Endodermal cell (in vitro differentiated cells): ENCODE results near the gene ANKRD52. TPM values are rescaled to one million over a fixed set of nuclear protein-coding genes. Genes with fewer than 3 reads are reported as not detected.
A peak's percentile ranks its signal among the peaks of the same experiment; 100 is the strongest.
"Not testable (repeated sequence)": the region's sequence is repeated elsewhere in the genome, so short reads cannot be mapped to it uniquely, and the experiment has no call there.

ENCODE experiments used
- DNase-seq: peaks from one replicate; pipeline ENCODE4 v3.0.0-alpha.2; 2017
- H3K27ac ChIP-seq: 2 replicates; pipeline ENCODE4 v1.5.1; 2013; ENCODE audit warnings: mild to moderate bottlenecking, low read depth, low read length, moderate library complexity
- H3K27me3 ChIP-seq: 2 replicates; pipeline ENCODE4 v1.6.1; 2013; ENCODE audit warnings: mild to moderate bottlenecking, low read length, moderate library complexity; ENCODE audit not compliant: insufficient read depth, control insufficient read depth, poor library complexity, severe bottlenecking
- H3K36me3 ChIP-seq: 2 replicates; pipeline ENCODE4 v1.7.0; 2013; ENCODE audit warnings: mild to moderate bottlenecking, low read length, moderate library complexity; ENCODE audit not compliant: control insufficient read depth, insufficient read depth
- H3K4me1 ChIP-seq: one replicate; pipeline ENCODE4 v1.7.0; 2013; ENCODE audit warnings: low read length; ENCODE audit not compliant: control insufficient read depth, insufficient read depth
- H3K4me3 ChIP-seq: 2 replicates; pipeline ENCODE4 v1.5.1; 2013; ENCODE audit warnings: mild to moderate bottlenecking, low read length, moderate library complexity
- H3K9ac ChIP-seq: 2 replicates; pipeline ENCODE4 v1.6.1; 2013; ENCODE audit warnings: mild to moderate bottlenecking, low read length, moderate library complexity; ENCODE audit not compliant: poor library complexity, severe bottlenecking; ENCODE audit errors: extremely low read depth
- H3K9me3 ChIP-seq: 2 replicates; pipeline ENCODE4 v1.6.1; 2013; ENCODE audit warnings: mild to moderate bottlenecking, low read length, moderate library complexity; ENCODE audit not compliant: control insufficient read depth
- H3K27ac Mint-ChIP-seq: 2 replicates; pipeline ENCODE4 v1.8.0; 2020; ENCODE audit warnings: mixed read lengths
- H3K27me3 Mint-ChIP-seq: 2 replicates; pipeline ENCODE4 v1.8.0; 2021; ENCODE audit warnings: mild to moderate bottlenecking, mixed read lengths; ENCODE audit not compliant: insufficient read depth
- H3K36me3 Mint-ChIP-seq: 2 replicates; pipeline ENCODE4 v1.8.0; 2020; ENCODE audit warnings: low read depth, mixed read lengths
- H3K4me1 Mint-ChIP-seq: 2 replicates; pipeline ENCODE4 v1.8.0; 2020; ENCODE audit warnings: mixed read lengths
- H3K4me3 Mint-ChIP-seq: 2 replicates; pipeline ENCODE4 v1.8.0; 2020; ENCODE audit warnings: mild to moderate bottlenecking, moderate library complexity, mixed read lengths
- H3K9me3 Mint-ChIP-seq: 2 replicates; pipeline ENCODE4 v1.8.0; 2020; ENCODE audit warnings: mild to moderate bottlenecking, mixed read lengths
- CTCF ChIP-seq: fragments of 200-600 bp; sonication (generic); conservative IDR thresholded peaks from 2 replicates; pipeline ENCODE4 v1.5.0; 2021; ENCODE audit warnings: antibody characterized with exemption, mild to moderate bottlenecking
- WGBS, 2 experiments: methylation state at CpG; one replicate each; pipeline versions ENCODE4 v1.1.5 to v1.1.7; 2013; ENCODE audit warnings: missing lambda C conversion rate in 2 of 2, mixed read lengths in 1 of 2; ENCODE audit not compliant: insufficient coverage in 1 of 2, insufficient read length in 1 of 2; 5-methylcytosine and 5-hydroxymethylcytosine counted together
- total RNA-seq, 2 donors: library from RNA; stranded (reverse); fragmentation: NEBNext Ultra II Directional in 1 of 2; extraction: Animal tissue kit (Norgen Biotek cat#: 25700) in 1 of 2; gene quantifications; 2 replicates in 1 of 2; 3 replicates in 1 of 2; pipeline ENCODE4 v1.2.1, GENCODE V29; 2021

The ANKRD52 gene
- total RNA-seq, 2 donors from 2014 or later: 39.3 to 54.9 TPM

- H3K27ac ChIP-seq, H3K9me3 ChIP-seq, H3K9ac ChIP-seq, H3K4me3 ChIP-seq, H3K36me3 Mint-ChIP-seq, H3K27me3 Mint-ChIP-seq, H3K27ac Mint-ChIP-seq, H3K4me1 ChIP-seq, H3K9me3 Mint-ChIP-seq, H3K27me3 ChIP-seq, H3K36me3 ChIP-seq, DNase-seq, H3K4me3 Mint-ChIP-seq: not testable (repeated sequence)
- peak; percentile 42 for TF ChIP-seq CTCF
- WGBS, 2 experiments: 88 to 90% methylated on average over 5 to 7 of the region's 7 CpGs
- peaks cover 14% of the 10 kb centered on the region for H3K4me1 Mint-ChIP-seq
These were observed 4.8 kb upstream of the ANKRD52 start for GRCh38 chr12:56262955-56263354.

DNA sequence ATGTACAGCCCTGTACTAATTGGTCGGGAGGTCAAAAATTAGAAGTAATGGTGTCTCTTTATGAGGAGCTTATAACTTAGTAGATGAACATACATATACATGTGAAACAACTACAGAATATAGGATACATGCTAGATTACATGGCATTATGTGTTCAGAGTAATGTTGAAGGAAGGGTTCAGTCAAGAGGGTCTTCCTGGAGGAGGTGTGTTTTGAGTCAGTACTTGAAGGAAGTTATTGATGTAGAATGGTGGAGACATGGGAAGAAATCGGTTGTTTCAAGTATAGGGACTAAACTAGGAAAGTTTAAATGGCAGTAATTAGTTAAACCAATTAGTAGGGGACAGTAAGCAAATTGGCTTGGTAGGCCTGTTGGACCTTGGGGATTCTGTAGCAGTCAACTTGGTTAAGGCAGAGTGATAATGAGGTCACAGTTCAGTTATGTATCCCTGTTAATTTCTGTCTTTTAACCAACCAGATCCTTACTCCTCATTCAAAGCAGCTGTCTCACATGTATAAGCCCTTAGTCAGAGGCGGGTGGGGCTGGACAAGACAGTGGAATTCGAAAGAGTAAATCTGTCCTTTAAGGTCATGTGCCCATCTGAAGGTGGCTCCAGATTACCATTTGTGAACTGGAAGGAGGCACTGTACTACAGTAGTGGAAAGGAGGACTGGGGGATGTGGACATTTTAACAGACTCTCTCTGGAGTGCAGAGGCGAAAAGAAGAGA, 3.5 kb upstream of the ANKRD52 start:
- peaks cover 16% of the 10 kb centered on the region for H3K4me1 Mint-ChIP-seq
- no peaks in the 10 kb centered on the region for H3K27me3 Mint-ChIP-seq
- Histone ChIP-seq H3K27ac (no peak overlapping the region), H3K4me1 (no peaks in the 10 kb centered on the region), H3K9ac (no peak overlapping the region), H3K36me3 (peaks cover 1% of the 10 kb centered on the region), H3K27me3 (no peaks in the 10 kb centered on the region), H3K4me3 (no peak overlapping the region), H3K9me3 (no peaks in the 10 kb centered on the region)
- no peaks in the 10 kb centered on the region for H3K9me3 Mint-ChIP-seq
- TF ChIP-seq CTCF: no peak
- no peaks in the 10 kb centered on the region for H3K36me3 Mint-ChIP-seq
- H3K27ac Mint-ChIP-seq: no peak overlapping the region
- no peak overlapping the region for H3K4me3 Mint-ChIP-seq
- no peak for DNase-seq
- 87 to 96% methylated on average over 3 to 5 of the region's 5 CpGs for WGBS, 2 experiments

GRCh38 chr12:56260921-56261320, 2.7 kb upstream of the ANKRD52 start:
- H3K9me3 ChIP-seq: no peaks in the 10 kb centered on the region
- Mint-ChIP-seq H3K36me3 (peaks cover 6% of the 10 kb centered on the region), H3K27me3 (no peaks in the 10 kb centered on the region), H3K4me1 (peaks cover 19% of the 10 kb centered on the region), H3K4me3 (no peak overlapping the region), H3K9me3 (no peaks in the 10 kb centered on the region), H3K27ac (no peak overlapping the region)
- no peak for TF ChIP-seq CTCF
- DNase-seq: no peak
- H3K4me3 ChIP-seq: no peak overlapping the region
- H3K27me3 ChIP-seq: no peaks in the 10 kb centered on the region
- no peak overlapping the region for H3K27ac ChIP-seq
- no peak overlapping the region for H3K9ac ChIP-seq
- H3K36me3 ChIP-seq: peaks cover 8% of the 10 kb centered on the region
- 90 to 97% methylated on average over 3 of the region's 3 CpGs for WGBS, 2 experiments
- no peaks in the 10 kb centered on the region for H3K4me1 ChIP-seq
